GM12878 (cell line): ENCODE results near the gene TOMM34. TPM values are rescaled to one million over a fixed set of nuclear protein-coding genes. Genes with fewer than 3 reads are reported as not detected.

Experiments used
- ATAC-seq: fragments of 200-7000 bp; cut with Tn5 transposase; 3 replicates; pipeline ENCODE4 v1.9.1; 2020; ENCODE audit warnings: mild to moderate bottlenecking, moderate library complexity
- BruUV-seq: library from RNA; stranded (reverse); fragments of 400-500 nt; replicated peaks from 2 replicates; lab custom pipeline; 2021; lab: Mats Ljungman, UMichigan
- CTCF ChIA-PET: fragments of 300-600 bp; sonication (Branson Sonifier 250); formaldehyde crosslinking; extraction: SDS; loops from one replicate; lab custom pipeline; 2021; ENCODE audit warnings: inconsistent platforms; lab: Yijun Ruan, JAX
- POLR2A ChIA-PET: fragments of 350-600 bp; formaldehyde crosslinking; extraction: SDS; loops from one replicate; lab custom pipeline; 2021; ENCODE audit warnings: inconsistent platforms; lab: Charles Lee
- RAD21 ChIA-PET: fragments of 300-600 bp; sonication (Branson Sonifier 250); formaldehyde crosslinking; loops from one replicate; lab custom pipeline; 2023; ENCODE audit warnings: antibody characterized with exemption; ENCODE audit not compliant: unreplicated experiment; lab: Charles Lee
- SMC1A ChIA-PET: fragments of 300-600 bp; sonication (Branson Sonifier 250); formaldehyde crosslinking; loops from one replicate; lab custom pipeline; 2023; ENCODE audit not compliant: unreplicated experiment, uncharacterized antibody; lab: Charles Lee
- DNase-seq: peaks from one replicate; pipeline ENCODE4 v3.0.0-alpha.2; 2011; ENCODE audit warnings: low read depth, low spot score
- FAIRE-seq: peaks from 3 replicates; lab custom pipeline; 2011; peaks lifted over from hg19 to GRCh38; lab: Jason Lieb, UNC
- H2AFZ ChIP-seq: 2 replicates; pipeline ENCODE4 v1.6.0; 2011; ENCODE audit warnings: low read depth, low read length, control low read depth; ENCODE audit not compliant: control insufficient read depth
- H3K27ac ChIP-seq: 2 replicates; pipeline ENCODE4 v1.5.1; 2011; ENCODE audit warnings: control low read depth; ENCODE audit not compliant: control insufficient read depth, insufficient read depth
- H3K27me3 ChIP-seq, 2 experiments: replicated peaks in 1 of 2; 2 replicates each; pipeline versions ENCODE4 v1.6.0 to v1.6.1; 2011; ENCODE audit warnings: low read length in 1 of 2; ENCODE audit not compliant: control insufficient read depth in 2 of 2, insufficient read depth in 2 of 2
- H3K36me3 ChIP-seq, 2 experiments: 2 replicates each; pipeline ENCODE4 v1.5.1; 2011; ENCODE audit warnings: low read length in 1 of 2; ENCODE audit not compliant: control insufficient read depth in 2 of 2, insufficient read depth in 2 of 2
- H3K4me1 ChIP-seq: 2 replicates; pipeline ENCODE4 v1.6.1; 2011; ENCODE audit warnings: mild to moderate bottlenecking, low read length, moderate library complexity, mixed read lengths; ENCODE audit not compliant: control insufficient read depth, insufficient read depth
- H3K4me2 ChIP-seq: 2 replicates; pipeline ENCODE4 v1.6.0; 2011; ENCODE audit warnings: control low read depth; ENCODE audit not compliant: control insufficient read depth, insufficient read depth
- H3K4me3 ChIP-seq: fragments of 200-600 bp; sonication (generic); 2 replicates; pipeline ENCODE4 v1.5.1; 2016
- H3K79me2 ChIP-seq: 2 replicates; pipeline ENCODE4 v1.6.0; 2011; ENCODE audit warnings: low read length; ENCODE audit not compliant: control insufficient read depth, insufficient read depth
- H3K9ac ChIP-seq: 2 replicates; pipeline ENCODE4 v1.8.0; 2011; ENCODE audit warnings: low read length, control low read depth, mixed read lengths; ENCODE audit not compliant: control insufficient read depth, insufficient read depth
- H3K9me3 ChIP-seq: replicated peaks from 3 replicates; pipeline ENCODE4 v1.5.1; 2011; ENCODE audit warnings: mild to moderate bottlenecking, low read length; ENCODE audit not compliant: control insufficient read depth, insufficient read depth
- H4K20me1 ChIP-seq: 2 replicates; pipeline ENCODE4 v1.6.0; 2011; ENCODE audit not compliant: control insufficient read depth, insufficient read depth
- ATF7 ChIP-seq: fragments of 450-650 bp; IDR thresholded peaks from 2 replicates; pipeline ENCODE4 v1.6.1; 2016; ENCODE audit warnings: low read depth, mild to moderate bottlenecking
- CREB1 ChIP-seq: IDR thresholded peaks from 2 replicates; pipeline ENCODE4 v1.6.1; 2012; ENCODE audit warnings: low read depth, mild to moderate bottlenecking, inconsistent platforms
- NFYA ChIP-seq: IDR thresholded peaks from 2 replicates; pipeline ENCODE4 v1.6.1; 2011; ENCODE audit warnings: low read depth, mild to moderate bottlenecking, low read length, improper control_type of control experiment, borderline replicate concordance
- RAD21 ChIP-seq: IDR thresholded peaks from 2 replicates; pipeline ENCODE4 v1.6.1; 2011; ENCODE audit warnings: mild to moderate bottlenecking, low read depth, low read length, moderate library complexity; ENCODE audit not compliant: insufficient read depth
- STAT1 ChIP-seq: fragments of 450-650 bp; conservative IDR thresholded peaks from 2 replicates; pipeline ENCODE4 v1.6.1; 2014; ENCODE audit warnings: antibody characterized with exemption, mild to moderate bottlenecking
- TBL1XR1 ChIP-seq: IDR thresholded peaks from 2 replicates; pipeline ENCODE4 v1.6.1; 2012; ENCODE audit warnings: low read depth, low read length, improper control_type of control experiment
- TCF3 ChIP-seq: IDR thresholded peaks from 2 replicates; pipeline ENCODE4 v1.6.1; 2012; ENCODE audit warnings: low read depth, mild to moderate bottlenecking, low read length, borderline replicate concordance; ENCODE audit not compliant: insufficient read depth
- YBX1 ChIP-seq: fragments of 450-650 bp; IDR thresholded peaks from 2 replicates; pipeline ENCODE4 v1.6.1; 2016; ENCODE audit warnings: antibody characterized with exemption
- ZNF24 ChIP-seq: fragments of 450-650 bp; IDR thresholded peaks from 2 replicates; pipeline ENCODE4 v1.6.1; 2017; ENCODE audit warnings: antibody characterized with exemption, mild to moderate bottlenecking
- WGBS: methylation state at CpG from one replicate; pipeline ENCODE4 v1.1.6; 2016; ENCODE audit warnings: low lambda C conversion rate; ENCODE audit not compliant: insufficient replicate concordance, insufficient coverage; ENCODE audit errors: missing lambda C conversion rate; 5-methylcytosine and 5-hydroxymethylcytosine counted together
- in situ Hi-C: fragments of 300-500 bp; cut with MboI; formaldehyde crosslinking; loops from 9 replicates; pipeline ENCODE4 v1.14.3; 2018; ENCODE audit warnings: mixed read lengths
- intact Hi-C: fragments of 100-400 bp; cut with micrococcal nuclease; formaldehyde crosslinking; loops from one replicate; pipeline ENCODE4 v1.14.2; 2022; ENCODE audit not compliant: unreplicated experiment
- polyA plus RNA-seq, 11 experiments: library from polyadenylated mRNA; depleted of rRNA in 4 of 11; unstranded in 6 of 11; stranded (reverse) in 5 of 11; fragments of >200 nt; fragmentation: Nextera tagmentation in 4 of 11; fragmentation: Illumina TruSeq in 1 of 11; extraction: Ambion mirVana in 4 of 11; extraction: Trizol in 1 of 11; gene quantifications; 1 replicate in 1 of 11; 2 replicates in 10 of 11; pipeline versions ENCODE4 v1.2.1 to v1.2.3, GENCODE V29; 2011 to 2016; ENCODE audit warnings: inconsistent platforms in 2 of 11, missing spikeins in 2 of 11, low read depth in 1 of 11
- total RNA-seq, 4 experiments: library from RNA; depleted of rRNA in 3 of 4; stranded (reverse); fragments of >200 nt in 3 of 4; fragmentation: Illumina TruSeq in 1 of 4; extraction: Trizol in 1 of 4; gene quantifications; 2 replicates each; pipeline versions ENCODE4 v1.2.1 to v1.2.3, GENCODE V29; 2013 to 2021
- TF ChIP-seq, protein P1 (sequence below): fragments of 450-650 bp; IDR thresholded peaks from 2 replicates; pipeline ENCODE4 v1.6.1; 2017; ENCODE audit warnings: borderline replicate concordance
- TF ChIP-seq, protein P2 (sequence below): fragments of 450-650 bp; conservative IDR thresholded peaks from 2 replicates; pipeline ENCODE4 v1.6.1; 2017; ENCODE audit warnings: mild to moderate bottlenecking, moderate library complexity
- TF ChIP-seq, protein P3 (sequence below): IDR thresholded peaks from 2 replicates; pipeline ENCODE4 v1.6.1; 2011; ENCODE audit warnings: borderline replicate concordance, low read depth, mild to moderate bottlenecking, moderate library complexity, mixed read lengths, low read length; ENCODE audit not compliant: insufficient read depth; ENCODE audit errors: extremely low read length

The TOMM34 gene
- total and polyA plus RNA-seq, 10 of the 15 experiments (the other 5 are each of a cell fraction or from before 2014, with no cell fraction given), result 14.0 to 73.8 (median 43.9) TPM

DNA sequence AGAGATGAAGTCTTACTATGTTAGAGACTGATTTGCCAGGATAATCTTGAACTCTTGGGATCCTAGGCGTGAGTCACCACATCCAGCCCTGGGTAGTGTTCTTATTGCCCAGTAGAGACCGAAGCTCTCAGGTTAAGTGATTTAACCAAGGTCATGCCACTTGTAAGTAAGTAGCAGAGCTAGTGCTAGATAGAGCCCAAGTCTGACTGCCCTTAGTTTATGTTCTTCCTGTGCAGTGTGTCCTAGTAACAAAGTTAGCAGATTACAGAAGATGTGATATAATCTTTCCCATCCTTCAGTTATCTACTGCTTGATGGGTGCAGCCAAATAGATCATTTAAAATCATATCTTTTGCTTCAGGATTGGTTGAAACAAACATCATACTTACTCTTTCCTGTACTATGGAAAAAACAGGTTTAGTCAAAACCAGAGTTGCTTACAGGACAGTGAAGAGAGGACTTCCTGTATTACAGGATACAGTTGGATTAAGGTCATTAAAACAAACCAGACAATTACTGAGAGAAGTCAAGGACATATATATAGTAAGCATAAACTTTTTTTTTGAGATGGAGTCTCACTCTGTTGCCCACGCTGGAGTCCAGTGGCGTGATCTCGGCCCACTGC lies 59.9 kb downstream of the TOMM34 start (continued):
- TF ChIP-seq, protein P1, sequence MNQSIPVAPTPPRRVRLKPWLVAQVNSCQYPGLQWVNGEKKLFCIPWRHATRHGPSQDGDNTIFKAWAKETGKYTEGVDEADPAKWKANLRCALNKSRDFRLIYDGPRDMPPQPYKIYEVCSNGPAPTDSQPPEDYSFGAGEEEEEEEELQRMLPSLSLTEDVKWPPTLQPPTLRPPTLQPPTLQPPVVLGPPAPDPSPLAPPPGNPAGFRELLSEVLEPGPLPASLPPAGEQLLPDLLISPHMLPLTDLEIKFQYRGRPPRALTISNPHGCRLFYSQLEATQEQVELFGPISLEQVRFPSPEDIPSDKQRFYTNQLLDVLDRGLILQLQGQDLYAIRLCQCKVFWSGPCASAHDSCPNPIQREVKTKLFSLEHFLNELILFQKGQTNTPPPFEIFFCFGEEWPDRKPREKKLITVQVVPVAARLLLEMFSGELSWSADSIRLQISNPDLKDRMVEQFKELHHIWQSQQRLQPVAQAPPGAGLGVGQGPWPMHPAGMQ, result no peak

DNA sequence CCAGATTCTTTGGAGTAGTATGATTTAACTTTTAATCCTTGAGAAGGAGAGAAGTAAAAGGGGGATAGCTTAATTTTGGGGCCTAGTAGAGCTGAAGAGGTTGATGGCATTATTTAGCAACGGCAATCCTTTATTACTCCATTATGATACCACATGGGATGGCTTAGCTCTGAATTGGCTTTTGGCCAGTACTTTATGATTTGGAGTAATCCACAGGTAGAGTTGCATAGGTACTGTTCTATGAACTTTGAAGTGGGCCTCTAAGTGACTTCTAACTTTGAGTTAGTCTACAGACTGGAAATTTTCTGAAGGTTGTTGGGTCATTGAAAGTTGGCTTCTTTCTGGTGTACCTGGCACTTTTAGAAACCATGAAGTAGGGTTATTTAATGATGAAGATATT lies 63.1 kb downstream of the TOMM34 start:
- in situ Hi-C loops, result no loop called here
- ATAC-seq (no peak), DNase-seq (no peak), FAIRE-seq (no peak)
- Histone ChIP-seq H3K27me3 (no peaks in the 10 kb centered on the region), H3K4me3 (no peak overlapping the region), H2AFZ (no peak overlapping the region), H3K9me3 (no peaks in the 10 kb centered on the region), H4K20me1 (peaks cover 17% of the 10 kb centered on the region; the same call in 1 of the 2 replicates), H3K79me2 (peaks cover 85% of the 10 kb centered on the region), H3K36me3 (peaks cover 4 to 23% of the 10 kb centered on the region in 2 experiments), H3K27ac (no peak overlapping the region), H3K9ac (no peak overlapping the region), H3K4me2 (no peak overlapping the region), H3K4me1 (peaks cover 18% of the 10 kb centered on the region)
- POLR2A ChIA-PET, result interaction anchor here (0.8 to 2.1 kb wide), 2 partner anchors 9 to 11 kb away, joined by 4 to 5 read pairs; no protein-coding TSS in a partner anchor
- RAD21 ChIA-PET, result no interaction called here
- intact Hi-C loops, result no loop called here
- no TSS peak for BruUV-seq
- 95% methylated on average over 1 of the region's 1 CpG for WGBS
- CTCF ChIA-PET, result interaction anchor here (0.6 to 1.7 kb wide), 4 partner anchors 9 to 785 kb away, joined by 3 to 7 read pairs (median 4); no protein-coding TSS in a partner anchor
- SMC1A ChIA-PET, result interaction anchor here (1.3 to 3.9 kb wide), 2 partner anchors 9 to 12 kb away, joined by 9 to 10 read pairs; partner anchors contain the start of gene PABPC1L
- TF ChIP-seq TCF3, result no peak
- no peak for TF ChIP-seq ATF7
- TF ChIP-seq, protein P1, result no peak
- no peak for TF ChIP-seq ZNF24
- no peak for TF ChIP-seq TBL1XR1
- TF ChIP-seq STAT1, result no peak
- TF ChIP-seq, protein P2, sequence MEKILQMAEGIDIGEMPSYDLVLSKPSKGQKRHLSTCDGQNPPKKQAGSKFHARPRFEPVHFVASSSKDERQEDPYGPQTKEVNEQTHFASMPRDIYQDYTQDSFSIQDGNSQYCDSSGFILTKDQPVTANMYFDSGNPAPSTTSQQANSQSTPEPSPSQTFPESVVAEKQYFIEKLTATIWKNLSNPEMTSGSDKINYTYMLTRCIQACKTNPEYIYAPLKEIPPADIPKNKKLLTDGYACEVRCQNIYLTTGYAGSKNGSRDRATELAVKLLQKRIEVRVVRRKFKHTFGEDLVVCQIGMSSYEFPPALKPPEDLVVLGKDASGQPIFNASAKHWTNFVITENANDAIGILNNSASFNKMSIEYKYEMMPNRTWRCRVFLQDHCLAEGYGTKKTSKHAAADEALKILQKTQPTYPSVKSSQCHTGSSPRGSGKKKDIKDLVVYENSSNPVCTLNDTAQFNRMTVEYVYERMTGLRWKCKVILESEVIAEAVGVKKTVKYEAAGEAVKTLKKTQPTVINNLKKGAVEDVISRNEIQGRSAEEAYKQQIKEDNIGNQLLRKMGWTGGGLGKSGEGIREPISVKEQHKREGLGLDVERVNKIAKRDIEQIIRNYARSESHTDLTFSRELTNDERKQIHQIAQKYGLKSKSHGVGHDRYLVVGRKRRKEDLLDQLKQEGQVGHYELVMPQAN, result no peak
- TF ChIP-seq NFYA, result no peak
- TF ChIP-seq, protein P3, sequence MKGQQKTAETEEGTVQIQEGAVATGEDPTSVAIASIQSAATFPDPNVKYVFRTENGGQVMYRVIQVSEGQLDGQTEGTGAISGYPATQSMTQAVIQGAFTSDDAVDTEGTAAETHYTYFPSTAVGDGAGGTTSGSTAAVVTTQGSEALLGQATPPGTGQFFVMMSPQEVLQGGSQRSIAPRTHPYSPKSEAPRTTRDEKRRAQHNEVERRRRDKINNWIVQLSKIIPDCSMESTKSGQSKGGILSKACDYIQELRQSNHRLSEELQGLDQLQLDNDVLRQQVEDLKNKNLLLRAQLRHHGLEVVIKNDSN, result no peak
- no peak for TF ChIP-seq RAD21
- TF ChIP-seq YBX1, result no peak
- no peak for TF ChIP-seq CREB1
